WERI-Rb-1 (cell line): ENCODE results near the gene BMPR2.
"Not testable (repeated sequence)": the region's sequence is repeated elsewhere in the genome, so short reads cannot be mapped to it uniquely, and the experiment has no call there.

ENCODE experiments used
- DNase-seq: peaks from one replicate; pipeline ENCODE4 v3.0.0-alpha.2; 2020
- H3K27ac ChIP-seq: fragments of 250-450 bp; sonication (Bioruptor Pico); 2 replicates; pipeline ENCODE4 v1.5.1; 2020; ENCODE audit warnings: mild to moderate bottlenecking, moderate library complexity
- H3K27me3 ChIP-seq: fragments of 250-450 bp; sonication (Bioruptor Pico); 2 replicates; pipeline ENCODE4 v1.5.1; 2021; ENCODE audit warnings: mild to moderate bottlenecking, low read depth, moderate library complexity; ENCODE audit not compliant: insufficient read depth, severe bottlenecking
- H3K36me3 ChIP-seq: fragments of 250-450 bp; sonication (Bioruptor Pico); 2 replicates; pipeline ENCODE4 v1.5.1; 2020; ENCODE audit warnings: mild to moderate bottlenecking, moderate library complexity
- H3K4me3 ChIP-seq: 2 replicates; pipeline ENCODE4 v1.5.1; 2011; ENCODE audit warnings: low read depth, mild to moderate bottlenecking, control low read depth, low read length
- H3K9me3 ChIP-seq: fragments of 250-450 bp; sonication (Bioruptor Pico); 2 replicates; pipeline ENCODE4 v1.5.1; 2021; ENCODE audit warnings: mild to moderate bottlenecking, moderate library complexity; ENCODE audit not compliant: severe bottlenecking
- TF ChIP-seq, protein P1 (sequence below): IDR thresholded peaks from 2 replicates; pipeline ENCODE4 v1.5.1; 2011; ENCODE audit warnings: low read depth, mild to moderate bottlenecking, control low read depth, inconsistent platforms, low read length

BMPR2 gene

DNA sequence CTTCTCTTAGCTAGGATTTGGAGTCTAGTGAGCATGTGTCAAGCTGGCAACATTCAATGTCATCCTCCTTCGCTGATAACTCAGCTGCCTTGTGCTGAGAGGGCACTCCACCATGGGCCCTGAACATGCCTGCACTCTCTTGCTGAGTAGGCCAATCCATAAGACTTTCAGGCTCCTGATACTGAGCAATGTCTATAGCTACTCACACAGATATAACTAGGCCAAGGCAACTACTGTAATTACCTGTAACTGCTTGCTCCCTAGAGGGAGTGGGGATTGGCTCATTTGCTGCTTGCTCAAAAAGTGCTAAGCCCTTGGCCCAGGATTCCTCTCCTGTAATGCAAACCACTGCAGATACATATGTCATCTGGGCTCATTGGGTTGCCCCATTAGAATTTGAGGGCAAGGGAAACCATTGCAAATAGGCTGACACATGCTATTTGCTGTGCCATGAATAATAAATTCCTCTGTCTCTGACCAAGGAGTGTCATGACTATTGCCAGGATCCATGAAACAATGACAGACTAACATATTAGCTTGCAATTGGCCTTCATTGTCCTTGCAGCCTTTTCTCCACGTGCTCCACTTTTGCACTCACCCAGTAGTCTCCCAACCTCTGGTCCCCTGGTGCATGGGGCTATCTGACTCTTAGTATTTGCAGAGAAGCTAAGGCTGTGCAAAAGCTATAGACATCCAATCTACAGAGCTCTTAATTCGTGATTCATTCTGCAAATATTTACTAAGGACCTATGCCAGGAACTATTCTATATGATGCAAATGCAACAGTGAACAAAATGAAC lies 36.9 kb upstream of the BMPR2 start:
- Histone ChIP-seq H3K36me3 (no peaks in the 10 kb centered on the region), H3K27me3 (no peaks in the 10 kb centered on the region), H3K27ac (no peak overlapping the region), H3K4me3 (no peak overlapping the region), H3K9me3 (no peaks in the 10 kb centered on the region)
- no peak for DNase-seq
- TF ChIP-seq, protein P1, sequence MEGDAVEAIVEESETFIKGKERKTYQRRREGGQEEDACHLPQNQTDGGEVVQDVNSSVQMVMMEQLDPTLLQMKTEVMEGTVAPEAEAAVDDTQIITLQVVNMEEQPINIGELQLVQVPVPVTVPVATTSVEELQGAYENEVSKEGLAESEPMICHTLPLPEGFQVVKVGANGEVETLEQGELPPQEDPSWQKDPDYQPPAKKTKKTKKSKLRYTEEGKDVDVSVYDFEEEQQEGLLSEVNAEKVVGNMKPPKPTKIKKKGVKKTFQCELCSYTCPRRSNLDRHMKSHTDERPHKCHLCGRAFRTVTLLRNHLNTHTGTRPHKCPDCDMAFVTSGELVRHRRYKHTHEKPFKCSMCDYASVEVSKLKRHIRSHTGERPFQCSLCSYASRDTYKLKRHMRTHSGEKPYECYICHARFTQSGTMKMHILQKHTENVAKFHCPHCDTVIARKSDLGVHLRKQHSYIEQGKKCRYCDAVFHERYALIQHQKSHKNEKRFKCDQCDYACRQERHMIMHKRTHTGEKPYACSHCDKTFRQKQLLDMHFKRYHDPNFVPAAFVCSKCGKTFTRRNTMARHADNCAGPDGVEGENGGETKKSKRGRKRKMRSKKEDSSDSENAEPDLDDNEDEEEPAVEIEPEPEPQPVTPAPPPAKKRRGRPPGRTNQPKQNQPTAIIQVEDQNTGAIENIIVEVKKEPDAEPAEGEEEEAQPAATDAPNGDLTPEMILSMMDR, result no peak

GRCh38 chr2:202344178-202344577 lies 31.9 kb upstream of the BMPR2 start:
- H3K27ac ChIP-seq, result no peak overlapping the region
- H3K36me3 ChIP-seq, result no peaks in the 10 kb centered on the region
- TF ChIP-seq, protein P1, result no peak
- no peak for DNase-seq
- no peaks in the 10 kb centered on the region for H3K27me3 ChIP-seq
- H3K4me3 ChIP-seq, result no peak overlapping the region
- no peaks in the 10 kb centered on the region for H3K9me3 ChIP-seq

DNA sequence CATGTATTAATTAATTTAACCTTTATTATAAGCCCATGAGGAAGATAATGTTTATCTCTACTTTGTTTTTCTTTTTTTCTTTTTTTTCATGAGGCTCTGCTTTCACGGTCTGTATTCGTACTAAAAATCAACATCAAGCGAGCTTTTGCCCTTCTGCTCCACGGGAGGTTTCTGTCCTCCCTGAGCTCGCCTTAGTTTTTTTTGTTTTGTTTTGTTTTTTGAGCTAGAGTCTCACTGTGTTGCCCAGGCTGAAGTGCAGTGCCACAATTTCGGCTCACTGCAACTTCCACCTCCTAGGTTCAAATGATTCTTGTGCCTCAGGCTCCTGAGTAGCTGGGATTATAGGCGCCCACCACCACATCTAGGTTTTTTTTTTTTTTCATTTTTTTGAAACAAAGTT lies 29.9 kb upstream of the BMPR2 start:
- H3K9me3 ChIP-seq, result no peaks in the 10 kb centered on the region
- no peaks in the 10 kb centered on the region for H3K27me3 ChIP-seq
- TF ChIP-seq, protein P1, result no peak
- H3K27ac ChIP-seq, result no peak overlapping the region
- no peaks in the 10 kb centered on the region for H3K36me3 ChIP-seq
- no peak overlapping the region for H3K4me3 ChIP-seq
- DNase-seq, result no peak

DNA sequence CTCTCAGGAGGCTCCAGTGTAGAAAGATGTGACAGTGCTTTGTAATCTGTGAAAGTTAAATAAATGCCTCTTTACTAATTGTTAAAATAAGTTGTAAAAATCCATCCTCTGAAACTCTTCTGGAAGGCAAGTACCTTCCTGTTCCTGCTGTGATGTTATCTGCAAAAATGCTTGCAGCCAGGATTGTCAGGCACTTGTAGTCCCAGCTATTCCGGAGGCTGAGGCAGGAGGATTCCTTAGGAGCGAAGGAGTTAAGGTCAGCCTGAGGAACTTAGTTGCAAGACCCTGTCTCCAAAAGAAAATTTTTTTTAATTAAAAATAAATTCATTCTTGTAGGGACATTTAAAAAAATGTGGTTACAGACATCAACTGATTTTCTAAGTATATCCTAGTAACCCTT lies 22.7 kb upstream of the BMPR2 start:
- no peak for DNase-seq
- Histone ChIP-seq H3K27me3 (no peaks in the 10 kb centered on the region), H3K27ac (no peak overlapping the region), H3K9me3 (no peaks in the 10 kb centered on the region), H3K4me3 (no peak overlapping the region), H3K36me3 (no peaks in the 10 kb centered on the region)
- TF ChIP-seq, protein P1, result no peak

GRCh38 chr2:202355993-202356505 lies 20.1 kb upstream of the BMPR2 start:
- no peaks in the 10 kb centered on the region for H3K36me3 ChIP-seq
- no peak for DNase-seq
- TF ChIP-seq, protein P1, result no peak
- H3K27ac ChIP-seq, result no peak overlapping the region
- no peaks in the 10 kb centered on the region for H3K9me3 ChIP-seq
- no peak overlapping the region for H3K4me3 ChIP-seq
- no peaks in the 10 kb centered on the region for H3K27me3 ChIP-seq

GRCh38 chr2:202358924-202359323 lies 17.2 kb upstream of the BMPR2 start:
- H3K4me3 ChIP-seq, H3K9me3 ChIP-seq, H3K36me3 ChIP-seq, H3K27ac ChIP-seq, H3K27me3 ChIP-seq, DNase-seq: not testable (repeated sequence)
